HG02884 (cell line): Measurements from ENCODE around the gene AQP10.
"Not testable (repeated sequence)": the region's sequence is repeated elsewhere in the genome, so short reads cannot be mapped to it uniquely, and the experiment has no call there.

Experiments used
- ATAC-seq: cut with Tn5 transposase; IDR thresholded peaks from one replicate; pipeline ENCODE4 v1.9.1; 2021; ENCODE audit warnings: mild to moderate bottlenecking, moderate library complexity; ENCODE audit not compliant: unreplicated experiment

Gene AQP10, protein sequence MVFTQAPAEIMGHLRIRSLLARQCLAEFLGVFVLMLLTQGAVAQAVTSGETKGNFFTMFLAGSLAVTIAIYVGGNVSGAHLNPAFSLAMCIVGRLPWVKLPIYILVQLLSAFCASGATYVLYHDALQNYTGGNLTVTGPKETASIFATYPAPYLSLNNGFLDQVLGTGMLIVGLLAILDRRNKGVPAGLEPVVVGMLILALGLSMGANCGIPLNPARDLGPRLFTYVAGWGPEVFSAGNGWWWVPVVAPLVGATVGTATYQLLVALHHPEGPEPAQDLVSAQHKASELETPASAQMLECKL

GRCh38 chr1:154320882-154321608 is at the start of gene AQP10:
Gene AQP10, plus strand, starts transcription at chr1:154321093. Its CDS starts 63 bp downstream, at chr1:154321156.
- ATAC-seq, result no peak

- peak; percentile 71 for ATAC-seq
These were observed 48.5 kb upstream of the AQP10 start, which contains the start of gene HAX1 for GRCh38 chr1:154272217-154272998. Gene HAX1, plus strand, starts transcription at chr1:154272629. Its CDS starts 95 bp downstream, at chr1:154272724.

DNA sequence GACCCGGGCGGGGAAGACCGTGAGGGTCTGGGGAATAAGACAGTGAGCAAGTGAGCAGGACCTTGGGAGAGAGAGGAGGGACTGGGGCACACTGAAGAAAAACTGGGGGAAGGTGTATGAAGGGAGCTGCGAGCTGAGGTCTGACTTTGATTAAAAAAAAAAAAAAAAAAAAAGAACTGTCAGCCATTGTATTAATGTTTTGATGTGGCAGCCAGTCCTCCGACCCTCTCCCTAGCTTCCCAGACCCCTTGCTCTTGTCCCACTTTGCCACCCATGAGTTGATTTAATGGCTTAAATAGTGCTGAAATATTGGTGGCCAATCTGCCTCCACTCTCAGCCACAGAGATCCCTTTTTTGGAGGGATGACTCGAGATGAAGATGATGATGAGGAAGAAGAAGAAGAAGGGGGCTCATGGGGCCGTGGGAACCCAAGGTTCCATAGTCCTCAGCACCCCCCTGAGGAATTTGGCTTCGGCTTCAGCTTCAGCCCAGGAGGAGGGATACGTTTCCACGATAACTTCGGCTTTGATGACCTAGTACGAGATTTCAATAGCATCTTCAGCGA is 47.8 kb upstream of the AQP10 start:
- ATAC-seq, result no peak

- no peak for ATAC-seq
These were observed 44.1 kb upstream of the AQP10 start for GRCh38 chr1:154276797-154277196.

DNA sequence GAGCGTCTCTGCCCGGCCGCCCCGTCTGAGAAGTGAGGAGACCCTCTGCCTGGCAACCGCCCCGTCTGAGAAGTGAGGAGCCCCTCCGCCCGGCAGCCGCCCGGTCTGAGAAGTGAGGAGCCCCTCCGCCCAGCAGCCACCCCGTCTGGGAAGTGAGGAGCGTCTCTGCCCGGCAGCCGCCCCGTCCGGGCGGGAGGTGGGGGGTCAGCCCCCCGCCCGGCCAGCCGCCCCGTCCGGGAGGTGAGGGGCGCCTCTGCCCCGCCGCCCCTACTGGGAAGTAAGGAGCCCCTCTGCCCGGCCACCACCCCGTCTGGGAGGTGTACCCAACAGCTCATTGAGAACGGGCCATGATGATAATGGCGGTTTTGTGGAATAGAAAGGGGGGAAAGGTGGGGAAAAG is 33.3 kb upstream of the AQP10 start:
- not testable (repeated sequence) for ATAC-seq

DNA sequence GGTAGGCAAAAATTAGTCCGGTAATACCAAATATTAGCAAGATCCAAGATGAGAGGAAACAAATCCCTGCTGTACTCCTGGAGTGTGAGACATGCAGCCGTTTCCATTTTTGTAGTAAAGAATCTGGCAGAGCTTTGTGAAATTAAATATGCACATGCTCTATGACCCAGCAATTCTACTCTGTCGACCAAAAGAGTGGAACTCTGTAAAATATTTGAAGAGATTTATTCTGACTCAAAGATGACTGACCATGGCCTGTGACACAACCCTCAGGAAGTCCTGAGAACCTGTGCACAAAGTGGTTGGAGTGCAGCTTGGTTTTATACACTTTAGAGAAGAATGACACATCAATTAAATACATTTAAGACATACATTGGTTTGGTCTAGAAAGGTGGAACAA is 32.2 kb upstream of the AQP10 start:
- ATAC-seq, result no peak

- no peak for ATAC-seq
These were observed 30.0 kb upstream of the AQP10 start for GRCh38 chr1:154290921-154291320.

DNA sequence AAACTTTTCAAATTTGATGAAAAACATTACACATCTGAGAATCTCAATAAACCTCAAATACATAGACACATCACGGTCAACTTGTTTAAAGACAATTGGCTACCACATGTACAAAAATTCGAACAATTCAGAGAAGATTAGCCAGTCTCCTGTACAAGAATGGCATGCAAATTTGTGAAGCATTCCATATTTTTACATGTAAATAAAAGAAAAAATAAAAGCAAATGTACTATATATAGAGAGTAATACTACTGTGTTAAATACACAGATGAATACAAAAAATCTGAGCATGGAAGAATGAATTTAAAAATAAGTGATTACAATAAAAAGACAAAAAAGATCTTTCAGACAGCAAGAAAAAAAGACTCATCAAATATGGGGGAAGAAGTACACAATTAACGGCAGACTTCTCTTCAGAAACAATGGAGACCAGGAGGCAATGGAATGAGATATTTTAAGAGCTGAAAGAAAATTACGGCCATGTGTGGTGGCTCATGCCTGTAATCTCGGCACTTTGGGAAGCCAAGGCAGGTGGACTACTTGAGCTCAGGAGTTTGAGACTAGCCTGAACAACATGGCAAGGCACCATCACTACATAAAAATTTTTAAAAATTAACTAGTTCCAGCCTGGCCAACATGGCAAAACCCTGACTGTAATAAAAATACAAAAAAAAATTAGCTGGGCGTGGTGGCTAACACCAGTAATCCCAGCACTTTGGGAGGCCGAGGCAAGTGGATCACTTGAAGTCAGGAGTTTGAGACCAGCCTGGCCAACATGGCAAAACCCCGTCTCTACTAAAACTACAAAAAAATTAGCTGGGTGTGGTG is 25.3 kb upstream of the AQP10 start:
- ATAC-seq, result no peak

DNA sequence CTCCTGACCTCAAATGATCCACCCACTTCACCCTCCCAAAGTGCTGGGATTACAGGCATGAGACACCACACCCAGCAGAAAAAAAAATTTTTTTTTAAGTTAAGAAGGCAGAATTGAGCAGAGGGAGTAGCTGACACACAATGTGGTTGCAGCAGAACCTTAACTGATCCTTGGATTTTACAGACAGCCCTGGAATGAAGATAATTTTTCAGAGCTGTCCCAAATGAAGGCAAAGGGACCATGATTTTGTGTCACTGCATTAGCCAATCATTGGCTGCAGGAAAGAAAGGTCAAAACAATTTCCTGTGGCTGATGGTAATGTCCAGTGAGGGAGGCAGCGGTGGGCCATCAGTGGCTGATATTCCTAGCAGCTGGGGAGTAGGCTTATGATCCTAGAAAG is 19.3 kb upstream of the AQP10 start:
- ATAC-seq, result no peak

GRCh38 chr1:154304664-154305337 is 16.1 kb upstream of the AQP10 start:
- ATAC-seq, result no peak

- no peak for ATAC-seq
These were observed 14.7 kb upstream of the AQP10 start for GRCh38 chr1:154306151-154306550.

GRCh38 chr1:154307670-154308270 is 13.1 kb upstream of the AQP10 start:
- not testable (repeated sequence) for ATAC-seq

GRCh38 chr1:154309136-154309535 is 11.8 kb upstream of the AQP10 start:
- ATAC-seq, result not testable (repeated sequence)

DNA sequence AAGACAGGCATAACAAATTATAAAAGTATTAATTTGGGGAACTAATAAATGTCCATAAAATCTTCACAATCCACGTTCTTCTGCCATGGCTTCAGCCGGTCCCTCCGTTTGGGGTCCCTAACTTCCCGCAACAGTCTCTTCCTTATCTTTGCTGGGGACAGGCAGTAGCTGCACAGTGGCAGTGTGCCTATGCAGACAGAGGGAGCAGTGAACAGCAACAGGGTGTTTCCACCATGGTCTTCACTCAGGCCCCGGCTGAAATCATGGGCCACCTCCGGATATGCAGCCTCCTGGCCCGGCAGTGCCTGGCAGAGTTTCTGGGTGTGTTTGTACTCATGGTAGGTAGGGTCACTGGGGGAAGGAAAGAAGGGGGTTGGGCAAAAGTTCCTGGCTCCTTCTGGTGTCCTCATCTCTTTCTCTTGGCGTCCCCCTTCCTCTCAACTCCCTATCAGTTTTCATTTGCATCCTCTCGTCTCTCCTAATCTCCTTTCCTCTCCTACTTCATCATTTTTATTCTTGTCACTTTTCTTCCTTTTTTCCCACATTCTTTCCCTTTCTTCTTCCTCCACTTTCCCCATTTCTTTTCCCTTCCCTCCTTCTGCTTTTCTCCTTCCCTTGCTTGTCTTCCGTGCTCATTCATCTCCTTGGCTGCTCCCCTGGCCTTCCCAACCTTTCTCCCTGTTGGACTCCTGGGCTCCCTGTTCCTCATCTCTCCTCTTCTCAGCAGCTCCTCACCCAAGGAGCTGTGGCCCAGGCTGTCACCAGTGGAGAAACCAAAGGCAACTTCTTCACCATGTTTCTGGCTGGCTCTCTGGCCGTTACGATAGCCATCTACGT is 8.4 kb upstream of the AQP10 start:
- ATAC-seq, result not testable (repeated sequence)

DNA sequence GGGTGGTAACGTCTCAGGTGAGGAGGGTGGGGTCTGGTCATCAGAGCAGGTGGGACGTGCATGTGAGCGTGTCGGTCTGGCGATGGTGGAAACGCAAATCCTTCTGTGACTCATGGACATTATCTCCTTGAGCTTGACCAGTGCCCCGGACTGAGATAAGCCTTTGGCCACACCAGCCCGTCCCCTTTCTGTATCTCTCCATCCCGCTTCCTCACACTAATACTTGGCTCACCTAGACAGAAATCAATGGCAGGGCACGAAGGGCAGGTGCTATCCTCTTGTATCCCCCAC is 7.9 kb upstream of the AQP10 start:
- ATAC-seq, result no peak

DNA sequence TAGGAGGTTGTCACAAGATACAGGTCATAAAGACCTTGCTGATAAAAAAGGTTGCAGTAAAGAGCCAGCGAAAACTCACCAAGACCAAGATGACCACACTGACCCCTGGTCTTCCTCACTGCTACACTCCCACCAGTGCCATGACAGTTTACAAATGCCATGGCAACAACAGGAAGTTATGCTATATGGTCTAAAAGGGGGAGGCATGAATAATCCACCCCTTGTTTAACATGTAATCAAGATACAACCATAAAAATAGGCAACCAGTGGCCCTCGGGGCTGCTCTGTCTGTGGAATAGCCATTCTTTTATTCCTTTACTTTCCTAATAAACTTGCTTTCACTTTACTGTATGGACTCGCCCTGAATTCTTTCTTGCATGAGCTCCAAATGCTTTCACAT is 6.7 kb upstream of the AQP10 start:
- ATAC-seq, result not testable (repeated sequence)

DNA sequence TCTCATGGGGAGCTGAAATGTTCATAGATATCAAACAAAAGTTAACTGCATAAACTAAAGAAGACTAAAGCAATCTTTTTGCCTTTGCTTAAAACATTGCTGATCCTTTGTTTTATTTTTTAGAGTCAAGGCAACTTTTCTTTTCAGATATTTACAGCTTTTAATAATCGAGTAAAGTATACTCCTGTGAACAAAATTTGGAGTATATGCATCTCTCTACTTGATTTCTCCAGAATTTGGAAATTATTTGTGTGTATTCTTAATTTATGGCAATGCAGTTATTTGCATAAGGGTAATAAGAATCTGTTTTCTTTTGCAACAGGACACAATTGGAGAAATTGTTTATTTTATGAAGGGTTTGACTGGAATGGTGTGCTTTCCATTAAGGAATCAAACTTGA is 4.2 kb upstream of the AQP10 start:
- ATAC-seq, result no peak

DNA sequence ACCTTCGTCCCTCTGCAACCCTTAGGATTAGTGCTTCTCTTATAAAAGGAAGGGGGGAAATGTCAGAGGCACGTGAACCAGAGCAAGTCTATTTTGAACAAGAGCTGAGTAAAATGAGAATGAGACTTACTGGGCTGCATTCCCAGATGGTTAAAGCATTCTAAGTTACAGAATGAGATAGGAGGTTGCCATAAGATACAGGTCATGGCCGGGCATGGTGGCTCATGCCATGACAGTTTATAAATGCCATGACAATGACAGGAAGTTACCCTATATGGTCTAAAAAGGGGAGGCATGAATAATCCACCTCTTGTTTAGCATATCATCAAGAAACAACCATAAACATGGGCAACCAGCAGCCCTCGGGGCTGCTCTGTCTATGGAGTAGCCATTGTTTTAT is 2.5 kb upstream of the AQP10 start:
- no peak for ATAC-seq

GRCh38 chr1:154321609-154321934 is 679 bp downstream of the AQP10 start:
- not testable (repeated sequence) for ATAC-seq
